ENCODE results near the gene SLC10A1.

The SLC10A1 gene

GRCh38 chr14:69807192-69807591 is 10.2 kb upstream of the SLC10A1 start:
- no peak for DNase-seq

GRCh38 chr14:69804902-69805301 is 7.9 kb upstream of the SLC10A1 start:
- no peak for DNase-seq

GRCh38 chr14:69803753-69804152 is 6.7 kb upstream of the SLC10A1 start:
- no peak for DNase-seq

DNA sequence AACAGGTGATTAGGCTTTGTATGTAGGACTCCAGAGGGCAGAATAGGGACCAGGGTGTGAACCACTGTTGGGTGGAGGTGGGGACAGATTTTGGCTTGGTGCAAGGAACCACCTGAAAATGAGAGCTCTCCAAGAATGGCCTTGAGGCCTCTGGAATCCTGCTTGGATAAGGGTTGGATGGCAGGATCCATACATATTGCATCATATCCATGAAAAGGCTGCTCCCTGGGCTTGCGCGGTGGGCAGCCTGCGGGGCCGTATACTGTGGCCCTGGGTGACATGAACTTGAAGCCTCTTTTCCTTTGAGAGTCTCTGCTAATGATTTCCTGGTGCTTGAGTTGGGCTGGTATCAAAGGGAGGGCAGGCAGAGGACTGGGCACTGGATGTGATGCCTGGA is 1.3 kb upstream of the SLC10A1 start:
- no peak for DNase-seq

GRCh38 chr14:69797573-69798338 is 715 bp upstream of the SLC10A1 start:
- DNase-seq: no peak

DNA sequence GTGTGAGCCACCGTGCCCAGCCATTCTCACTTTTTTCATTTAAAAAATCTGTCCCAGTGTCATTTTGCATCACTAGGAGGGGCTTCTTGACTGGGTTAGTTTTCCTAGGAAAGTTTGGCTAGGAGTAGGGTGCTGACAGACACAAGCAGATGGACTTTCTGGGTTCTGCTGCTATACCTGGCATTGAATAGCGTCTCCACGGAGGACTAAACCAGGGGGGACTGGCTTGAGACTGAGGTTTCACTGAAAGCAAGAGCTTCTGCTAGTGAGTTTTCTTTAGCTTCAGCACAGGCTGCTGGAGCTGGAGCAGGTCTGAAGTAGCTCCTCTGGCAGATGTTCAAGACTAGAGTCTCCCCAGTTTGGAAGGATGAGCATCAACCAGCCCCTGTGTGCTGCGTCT is 1.4 kb downstream of the SLC10A1 start:
- DNase-seq: no peak

- no peak for DNase-seq
Measured at GRCh38 chr14:69794791-69795190, 2.2 kb downstream of the SLC10A1 start.

DNA sequence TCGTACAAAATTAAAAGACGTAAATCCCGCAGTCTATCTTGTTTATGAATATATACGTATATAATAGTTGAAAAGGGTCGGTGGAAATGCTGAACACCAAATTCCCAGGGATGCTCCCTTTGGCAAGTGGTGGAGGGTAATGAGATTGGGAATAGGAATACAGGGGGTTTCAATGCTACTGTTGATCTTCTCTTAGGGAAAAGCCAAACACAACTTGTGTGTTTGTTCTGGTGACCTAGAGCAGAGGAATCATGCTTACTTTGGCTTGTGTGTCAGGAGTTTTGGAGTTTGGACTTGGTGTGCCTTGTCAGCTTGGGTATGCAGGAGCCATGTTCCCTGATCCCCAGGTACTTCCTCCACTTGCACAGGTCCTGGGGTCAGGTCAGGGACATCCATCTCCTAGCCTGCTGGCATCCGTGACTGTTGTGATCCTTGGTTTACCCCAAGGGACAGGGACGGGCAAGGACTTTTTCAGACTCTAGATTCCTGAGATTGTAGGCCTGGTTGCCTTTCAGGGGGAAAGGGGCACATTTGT is 4.1 kb downstream of the SLC10A1 start:
- DNase-seq: no peak

GRCh38 chr14:69789118-69789640 is 7.9 kb downstream of the SLC10A1 start:
- no peak for DNase-seq

GRCh38 chr14:69786603-69787002 is 10.4 kb downstream of the SLC10A1 start:
- no peak for DNase-seq

- no peak for DNase-seq
Measured at GRCh38 chr14:69784942-69785341, 12.1 kb downstream of the SLC10A1 start.

- no peak for DNase-seq
Measured at GRCh38 chr14:69780952-69781351, 16.1 kb downstream of the SLC10A1 start.

DNA sequence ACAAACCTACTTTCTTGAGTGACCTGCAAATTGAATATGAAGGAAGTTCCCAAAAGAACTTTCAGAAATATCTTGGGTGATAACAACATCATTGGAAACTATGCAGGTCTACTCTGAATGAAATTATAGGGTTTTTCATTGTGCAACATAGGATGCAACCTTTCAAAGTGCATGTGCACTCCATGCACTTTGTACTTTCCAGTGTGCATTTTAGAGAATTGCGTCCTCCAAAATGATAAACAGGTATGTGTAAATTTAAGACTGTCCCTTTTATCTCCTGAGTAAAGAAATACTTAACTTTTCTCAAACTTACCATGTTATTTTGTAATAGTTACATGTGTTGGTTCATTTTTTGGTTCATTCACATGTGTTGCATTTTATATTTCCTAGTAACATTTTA is 16.9 kb downstream of the SLC10A1 start:
- DNase-seq: no peak

DNA sequence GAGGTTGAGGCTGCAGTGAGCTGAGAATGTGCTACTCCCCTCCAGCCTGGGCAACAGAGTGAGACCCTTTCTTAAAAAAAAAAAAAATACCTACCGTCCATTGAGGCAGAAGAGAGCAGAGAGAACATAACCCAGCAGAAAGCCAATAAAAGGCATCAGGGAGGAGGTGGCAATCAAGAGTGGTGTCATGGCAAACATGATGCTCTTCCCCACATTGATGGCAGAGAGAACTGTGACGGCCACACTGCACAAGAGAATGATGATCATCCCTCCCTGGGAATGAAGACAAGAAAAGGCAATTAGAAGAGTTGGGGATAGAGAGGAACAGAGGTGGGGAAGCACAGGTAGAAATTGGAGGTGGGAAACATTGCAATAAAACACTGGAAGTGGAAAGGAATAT is 18.0 kb downstream of the SLC10A1 start:
- DNase-seq: no peak

DNA sequence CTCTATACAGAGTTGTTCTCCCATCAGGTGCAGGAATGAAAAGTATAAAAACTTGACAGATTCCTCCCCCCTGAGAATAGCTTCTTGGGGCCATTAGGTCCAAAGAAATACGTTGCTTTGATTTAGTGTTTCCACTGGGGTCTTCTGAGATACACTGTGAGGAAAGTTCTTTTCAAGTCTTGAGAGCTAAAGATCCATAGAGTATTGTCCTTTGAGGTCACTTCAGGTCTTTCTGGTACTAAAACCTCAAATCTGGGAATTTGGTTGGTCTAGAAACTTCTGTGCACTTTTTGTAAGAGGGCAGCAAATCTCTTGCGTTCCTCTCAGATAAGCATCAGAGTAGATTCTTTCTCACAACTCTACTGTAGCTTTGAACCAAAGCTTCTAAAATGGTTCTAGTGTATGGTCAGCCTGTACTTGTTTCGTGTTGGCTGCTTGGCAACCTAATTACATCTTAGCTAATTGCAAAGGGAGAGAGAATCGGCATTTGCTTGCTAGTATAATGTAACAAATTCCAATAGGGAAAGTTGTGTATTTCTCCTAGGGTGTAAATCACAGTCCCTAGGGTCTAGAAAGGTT is 20.1 kb downstream of the SLC10A1 start:
- no peak for DNase-seq

DNA sequence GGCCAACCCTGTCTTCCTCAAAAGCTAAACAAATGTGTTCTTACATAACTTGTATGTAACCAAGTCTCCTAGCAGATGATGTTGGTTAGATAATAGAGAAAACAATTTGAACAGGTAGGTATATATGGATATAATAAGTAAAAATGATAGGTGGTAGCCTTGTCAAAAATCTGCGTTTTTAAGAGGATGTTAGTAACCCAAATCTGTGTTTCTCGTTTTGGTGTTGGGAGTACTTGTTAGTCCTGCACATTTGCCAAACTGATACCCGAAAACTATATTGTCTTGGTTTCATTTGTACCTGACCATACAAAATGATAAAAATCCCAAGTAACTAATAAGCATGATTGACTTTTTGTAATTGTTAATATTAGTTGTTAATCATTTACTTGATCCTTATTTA is 22.0 kb downstream of the SLC10A1 start:
- no peak for DNase-seq

DNA sequence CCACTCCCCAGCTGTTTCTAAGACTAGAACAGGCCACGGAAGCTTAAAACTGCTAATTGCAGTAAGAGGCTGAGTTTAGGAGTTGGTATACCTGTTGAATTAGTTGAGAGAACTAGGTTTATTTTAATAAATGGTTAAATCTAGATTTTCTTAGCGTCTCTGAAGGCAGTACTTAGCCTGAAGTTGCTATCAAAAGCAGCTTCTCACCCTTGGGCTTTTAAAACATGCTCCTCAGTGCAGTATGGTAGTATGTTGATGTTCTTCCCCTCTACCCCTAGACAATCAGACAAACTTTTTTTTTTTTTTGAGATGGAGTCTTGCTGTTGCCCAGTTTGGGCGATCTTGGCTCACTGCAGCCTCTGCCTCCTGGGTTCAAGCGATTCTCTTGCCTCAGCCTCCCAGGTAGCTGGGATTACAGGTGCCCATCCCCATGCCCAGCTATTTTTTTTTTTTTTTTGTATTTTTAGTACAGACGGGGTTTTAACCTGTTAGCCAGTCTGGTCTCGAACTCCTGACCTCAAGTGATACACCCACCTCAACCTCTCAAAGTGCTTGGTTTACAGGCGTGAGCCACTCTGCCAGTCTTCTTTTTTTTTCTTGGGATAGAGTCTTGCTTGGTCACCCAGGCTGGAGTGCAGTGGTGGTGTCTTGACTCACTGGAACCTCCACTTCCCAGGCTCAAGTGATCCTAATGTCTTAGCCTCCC is 23.3 kb downstream of the SLC10A1 start:
- no peak for DNase-seq

DNA sequence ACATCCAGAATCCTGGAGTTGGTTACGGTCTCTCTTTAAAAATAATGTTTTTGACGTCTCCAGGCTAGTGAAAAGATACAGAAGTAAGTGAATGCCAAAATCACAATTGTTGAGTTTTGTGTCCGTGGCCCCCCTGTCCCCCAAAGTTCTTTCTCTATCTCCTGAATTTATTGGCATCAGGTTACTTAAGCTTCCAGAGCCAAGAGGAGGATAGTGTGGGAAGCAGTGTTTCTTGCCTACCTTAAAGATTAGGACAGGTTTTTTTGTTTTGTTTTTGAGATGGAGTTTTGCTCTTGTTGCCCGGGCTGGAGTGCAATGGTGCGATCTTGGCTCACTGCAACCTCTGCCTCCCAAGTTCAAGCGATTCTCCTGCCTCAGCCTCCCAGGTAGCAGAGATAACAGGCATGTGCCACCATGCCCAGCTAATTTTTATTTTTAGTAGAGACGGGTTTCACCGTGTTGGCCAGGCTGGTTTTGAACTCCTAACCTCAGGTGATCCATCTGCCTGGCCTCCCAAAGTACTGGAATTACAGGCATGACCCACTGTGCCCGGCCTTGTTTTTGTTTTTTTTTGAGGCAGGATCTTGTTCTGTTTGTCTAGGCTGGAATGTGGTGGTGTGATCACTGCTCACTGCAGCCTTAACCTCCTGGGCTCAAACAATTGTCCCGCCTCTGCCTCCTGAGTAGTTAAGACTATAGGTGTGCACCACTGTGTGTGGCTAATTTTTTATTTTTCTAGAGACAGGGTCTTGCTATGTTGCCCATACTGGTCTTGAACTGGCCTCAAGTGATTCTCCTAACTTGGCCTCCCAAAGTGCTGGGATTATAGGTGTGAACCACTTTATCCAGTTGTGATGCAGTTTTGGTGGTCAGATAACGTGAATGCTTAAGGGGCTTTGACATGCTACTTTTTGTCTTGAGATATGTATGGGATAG is 24.7 kb downstream of the SLC10A1 start:
- no peak for DNase-seq

GRCh38 chr14:69771136-69771535 is 25.9 kb downstream of the SLC10A1 start:
- no peak for DNase-seq

- no peak for DNase-seq
Measured at GRCh38 chr14:69770559-69770958, 26.5 kb downstream of the SLC10A1 start.

DNA sequence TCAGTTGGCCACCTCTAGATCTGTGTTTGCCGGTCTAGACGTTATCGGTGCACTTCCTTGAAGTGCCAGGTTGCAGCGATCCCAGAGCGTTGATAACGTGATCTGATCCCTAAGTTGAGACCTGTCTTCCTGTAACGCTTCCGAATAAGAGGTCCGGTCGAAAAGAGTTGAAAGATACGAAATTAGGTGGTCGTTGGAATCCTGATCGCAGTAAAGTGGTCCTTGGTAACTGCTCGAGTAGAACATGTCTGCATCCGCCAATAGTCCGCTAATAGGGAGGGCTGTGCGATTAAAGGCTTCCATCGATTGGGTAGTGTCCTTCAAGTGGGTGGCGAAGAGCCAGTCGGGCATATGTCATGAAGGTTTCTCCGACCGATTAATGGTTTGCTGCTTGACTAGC is 27.4 kb downstream of the SLC10A1 start:
- DNase-seq: no peak

DNA sequence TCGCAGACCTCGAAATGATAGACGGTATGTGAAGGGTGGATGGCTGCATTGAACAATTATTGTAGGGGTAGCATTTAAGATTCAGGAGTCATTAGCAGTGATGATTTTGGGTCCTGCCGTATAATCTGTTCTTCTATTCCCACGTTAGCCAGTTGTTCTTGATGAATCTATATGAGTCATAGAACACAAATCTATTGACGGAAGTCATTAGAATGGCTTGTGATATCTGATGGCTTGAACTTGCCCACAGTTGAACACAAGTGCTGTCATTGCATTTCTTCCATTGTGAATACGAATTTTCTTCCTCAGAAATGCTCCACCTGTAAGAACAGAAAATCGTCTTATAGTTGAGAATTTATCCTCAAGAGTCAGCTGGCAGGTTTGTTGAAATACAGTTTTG is 28.2 kb downstream of the SLC10A1 start:
- no peak for DNase-seq

All from activated CD4-positive, alpha-beta T cell treated with anti-CD3 and anti-CD28 coated beads for 4 hours (primary cell).